Loucy (cell line): ENCODE results near the gene MEIOSIN.

ENCODE experiments used
- H2AFZ ChIP-seq: fragments of 200-600 bp; sonication (generic); 2 replicates; pipeline ENCODE4 v1.6.0; 2016; ENCODE audit warnings: antibody characterized with exemption, mild to moderate bottlenecking, low read length, moderate library complexity
- H3F3A ChIP-seq: fragments of 200-600 bp; 2 replicates; pipeline ENCODE4 v1.6.0; 2016; ENCODE audit warnings: antibody characterized with exemption, low read depth, mild to moderate bottlenecking
- H3K27me3 ChIP-seq: fragments of 200-600 bp; sonication (generic); 2 replicates; pipeline ENCODE4 v1.6.1; 2014; ENCODE audit warnings: low read length, mild to moderate bottlenecking; ENCODE audit not compliant: insufficient read depth, poor library complexity, severe bottlenecking
- H3K36me3 ChIP-seq: fragments of 200-600 bp; sonication (generic); 2 replicates; pipeline ENCODE4 v1.6.1; 2016; ENCODE audit warnings: low read length; ENCODE audit not compliant: insufficient read depth
- H3K4me1 ChIP-seq: fragments of 200-600 bp; sonication (generic); 2 replicates; pipeline ENCODE4 v1.5.1; 2014; ENCODE audit warnings: low read length, mild to moderate bottlenecking; ENCODE audit not compliant: insufficient read depth, poor library complexity, severe bottlenecking
- H3K4me2 ChIP-seq: fragments of 200-600 bp; sonication (generic); 2 replicates; pipeline ENCODE4 v1.6.0; 2014; ENCODE audit warnings: antibody characterized with exemption, low read length, low read depth, mild to moderate bottlenecking; ENCODE audit not compliant: poor library complexity, severe bottlenecking
- H3K4me3 ChIP-seq: fragments of 200-600 bp; sonication (generic); 2 replicates; pipeline ENCODE4 v1.5.1; 2014; ENCODE audit warnings: low read length, mild to moderate bottlenecking, mixed read lengths; ENCODE audit not compliant: poor library complexity, severe bottlenecking
- H3K79me2 ChIP-seq: fragments of 200-600 bp; sonication (generic); 2 replicates; pipeline ENCODE4 v1.6.1; 2014; ENCODE audit warnings: low read length; ENCODE audit not compliant: insufficient read depth
- H3K9ac ChIP-seq: fragments of 200-600 bp; sonication (generic); 2 replicates; pipeline ENCODE4 v1.6.0; 2014; ENCODE audit warnings: mild to moderate bottlenecking, low read depth, low read length, moderate library complexity; ENCODE audit not compliant: poor library complexity, severe bottlenecking
- H3K9me2 ChIP-seq: fragments of 200-600 bp; sonication (generic); replicated peaks from 2 replicates; pipeline ENCODE4 v1.6.1; 2016; ENCODE audit warnings: low read depth, low read length, mixed read lengths
- H3K9me3 ChIP-seq: fragments of 200-600 bp; sonication (generic); 2 replicates; pipeline ENCODE4 v1.6.1; 2014; ENCODE audit warnings: mild to moderate bottlenecking, antibody characterized with exemption, low read length, low read depth; ENCODE audit not compliant: insufficient read depth
- H4K20me1 ChIP-seq: fragments of 200-600 bp; sonication (generic); 2 replicates; pipeline ENCODE4 v1.6.0; 2014; ENCODE audit warnings: antibody characterized with exemption, low read length, mild to moderate bottlenecking; ENCODE audit not compliant: insufficient read depth, poor library complexity, severe bottlenecking
- EZH2phosphoT487 ChIP-seq: fragments of 200-600 bp; IDR thresholded peaks from 2 replicates; pipeline ENCODE4 v1.6.1; 2018; ENCODE audit warnings: antibody characterized with exemption, mild to moderate bottlenecking, moderate library complexity, borderline replicate concordance
- TF ChIP-seq, protein P1 (sequence below): fragments of 200-600 bp; sonication (generic); conservative IDR thresholded peaks from 2 replicates; pipeline ENCODE4 v1.5.1; 2014; ENCODE audit warnings: mild to moderate bottlenecking, antibody characterized with exemption, low read length

Gene MEIOSIN

DNA sequence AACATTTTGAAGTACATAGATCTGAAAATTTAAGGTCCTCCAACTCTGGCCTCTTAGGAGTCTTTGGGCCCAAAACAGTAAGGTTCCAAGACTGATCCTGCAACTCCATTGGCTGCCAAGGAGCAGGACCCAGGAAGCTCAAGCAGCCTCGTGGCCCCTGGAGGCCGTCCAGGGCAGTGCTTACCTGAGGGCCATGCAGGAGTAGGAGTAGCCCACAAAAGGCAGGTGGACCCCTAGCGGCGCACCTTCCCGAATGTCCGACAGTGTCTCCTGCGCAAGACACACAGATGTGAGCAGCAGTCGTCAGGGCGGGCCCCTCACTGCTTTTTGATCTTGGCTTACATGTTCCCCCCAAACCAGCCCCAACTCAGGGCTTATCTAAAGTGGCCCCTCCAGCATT is 41.5 kb downstream of the MEIOSIN start:
- no peak overlapping the region for H3K4me3 ChIP-seq
- peaks cover 1% of the 10 kb centered on the region for H4K20me1 ChIP-seq
- no peak overlapping the region for H3K4me2 ChIP-seq
- H3K9me2 ChIP-seq, result no peaks in the 10 kb centered on the region
- TF ChIP-seq EZH2phosphoT487, result no peak
- TF ChIP-seq, protein P1, sequence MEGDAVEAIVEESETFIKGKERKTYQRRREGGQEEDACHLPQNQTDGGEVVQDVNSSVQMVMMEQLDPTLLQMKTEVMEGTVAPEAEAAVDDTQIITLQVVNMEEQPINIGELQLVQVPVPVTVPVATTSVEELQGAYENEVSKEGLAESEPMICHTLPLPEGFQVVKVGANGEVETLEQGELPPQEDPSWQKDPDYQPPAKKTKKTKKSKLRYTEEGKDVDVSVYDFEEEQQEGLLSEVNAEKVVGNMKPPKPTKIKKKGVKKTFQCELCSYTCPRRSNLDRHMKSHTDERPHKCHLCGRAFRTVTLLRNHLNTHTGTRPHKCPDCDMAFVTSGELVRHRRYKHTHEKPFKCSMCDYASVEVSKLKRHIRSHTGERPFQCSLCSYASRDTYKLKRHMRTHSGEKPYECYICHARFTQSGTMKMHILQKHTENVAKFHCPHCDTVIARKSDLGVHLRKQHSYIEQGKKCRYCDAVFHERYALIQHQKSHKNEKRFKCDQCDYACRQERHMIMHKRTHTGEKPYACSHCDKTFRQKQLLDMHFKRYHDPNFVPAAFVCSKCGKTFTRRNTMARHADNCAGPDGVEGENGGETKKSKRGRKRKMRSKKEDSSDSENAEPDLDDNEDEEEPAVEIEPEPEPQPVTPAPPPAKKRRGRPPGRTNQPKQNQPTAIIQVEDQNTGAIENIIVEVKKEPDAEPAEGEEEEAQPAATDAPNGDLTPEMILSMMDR, result no peak
- no peaks in the 10 kb centered on the region for H3K9me3 ChIP-seq
- H3K4me1 ChIP-seq, result peaks cover 5% of the 10 kb centered on the region
- H3K9ac ChIP-seq, result no peak overlapping the region
- H3K27me3 ChIP-seq, result no peaks in the 10 kb centered on the region
- no peak overlapping the region for H2AFZ ChIP-seq
- H3K79me2 ChIP-seq, result no peaks in the 10 kb centered on the region
- H3K36me3 ChIP-seq, result no peaks in the 10 kb centered on the region
- H3F3A ChIP-seq, result no peaks in the 10 kb centered on the region

DNA sequence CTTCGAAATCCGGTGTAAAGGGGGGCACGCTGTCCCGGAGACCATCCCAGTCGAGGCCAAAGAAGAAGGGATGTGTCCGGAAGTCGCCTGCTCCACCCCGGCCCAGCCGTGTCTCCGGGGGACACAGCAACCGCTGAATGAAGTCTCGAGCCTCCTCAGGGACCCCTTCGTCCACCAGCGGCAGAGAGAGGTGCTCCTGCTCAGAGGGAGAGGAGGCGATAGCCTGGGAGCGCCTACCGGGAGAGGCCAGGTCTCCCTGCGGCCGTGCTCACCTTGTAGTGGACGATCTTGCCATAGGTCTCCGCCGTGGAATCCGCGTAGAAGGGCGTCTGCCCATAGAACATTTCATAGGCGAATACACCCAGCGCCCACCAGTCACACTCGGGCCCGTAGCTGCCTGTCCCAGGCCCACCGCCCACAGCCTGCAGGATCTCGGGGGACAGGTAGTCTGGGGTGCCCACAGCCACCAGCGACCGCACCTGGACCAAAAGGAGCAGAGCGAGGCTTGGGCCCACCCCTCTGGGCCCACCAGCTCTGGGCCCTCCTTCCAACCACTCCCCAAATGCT is 44.2 kb downstream of the MEIOSIN start:
- Histone ChIP-seq H3K27me3 (no peaks in the 10 kb centered on the region), H3K4me2 (no peak overlapping the region), H3K9me2 (no peaks in the 10 kb centered on the region), H3K36me3 (no peaks in the 10 kb centered on the region), H4K20me1 (peaks cover 7% of the 10 kb centered on the region), H3K9ac (no peak overlapping the region), H2AFZ (no peak overlapping the region), H3F3A (no peaks in the 10 kb centered on the region), H3K9me3 (no peaks in the 10 kb centered on the region), H3K79me2 (no peaks in the 10 kb centered on the region), H3K4me1 (no peaks in the 10 kb centered on the region), H3K4me3 (no peak overlapping the region)
- TF ChIP-seq, protein P1, result no peak
- TF ChIP-seq EZH2phosphoT487, result no peak

DNA sequence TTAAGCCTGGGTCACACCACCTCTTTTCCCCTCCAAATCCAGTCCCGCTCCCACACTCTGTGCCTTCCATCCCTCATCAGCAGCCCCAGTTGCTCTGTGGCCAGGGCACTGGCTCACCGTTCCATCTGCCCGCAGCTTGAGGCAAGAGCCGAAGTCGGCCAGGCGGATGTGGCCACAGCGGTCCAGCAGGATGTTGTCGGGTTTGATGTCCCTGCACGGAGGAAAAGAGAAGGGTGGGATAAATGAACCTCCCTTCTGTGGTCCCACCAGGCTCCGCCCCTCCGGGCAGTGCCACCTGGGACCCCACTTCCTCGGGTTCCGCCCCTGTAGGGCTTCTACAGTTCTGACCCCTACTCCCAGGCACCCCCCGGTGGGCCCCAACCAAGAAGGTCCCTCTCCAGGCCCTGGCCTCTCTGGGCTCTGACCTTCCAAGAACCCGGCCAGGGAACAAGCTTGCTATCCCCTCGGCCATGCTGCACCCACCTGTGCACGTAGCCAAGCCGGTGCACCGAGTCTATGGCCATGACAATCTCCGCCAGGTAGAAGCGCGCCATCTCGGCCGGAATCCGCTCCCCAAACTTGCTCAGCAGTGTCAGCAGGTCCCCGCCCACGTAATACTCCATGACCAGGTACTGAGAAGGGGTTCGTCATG is 44.9 kb downstream of the MEIOSIN start:
- TF ChIP-seq, protein P1, result no peak
- no peak for TF ChIP-seq EZH2phosphoT487
- Histone ChIP-seq H3K4me1 (no peaks in the 10 kb centered on the region), H3K4me2 (no peak overlapping the region), H3K79me2 (no peaks in the 10 kb centered on the region), H3K9ac (no peak overlapping the region), H3K36me3 (no peaks in the 10 kb centered on the region), H4K20me1 (peaks cover 7% of the 10 kb centered on the region), H3K9me3 (no peaks in the 10 kb centered on the region), H2AFZ (no peak overlapping the region), H3K9me2 (no peaks in the 10 kb centered on the region), H3K4me3 (no peak overlapping the region), H3K27me3 (no peaks in the 10 kb centered on the region), H3F3A (no peaks in the 10 kb centered on the region)
